Smooth muscle cell (in vitro differentiated cells): Measurements from ENCODE around the gene RPL18A. TPM values are rescaled to one million over a fixed set of nuclear protein-coding genes. Genes with fewer than 3 reads are reported as not detected.

Experiments used
- DNase-seq: peaks from one replicate; lab custom pipeline; 2025; ENCODE audit not compliant: unreplicated experiment; lab: John Stamatoyannopoulos, UW
- H2AFZ ChIP-seq: fragments of 200-600 bp; sonication (generic); 2 replicates; pipeline ENCODE4 v1.6.0; 2016; ENCODE audit warnings: antibody characterized with exemption, low read depth, mild to moderate bottlenecking
- H3F3A ChIP-seq: fragments of 200-600 bp; sonication (generic); 2 replicates; pipeline ENCODE4 v1.6.0; 2017; ENCODE audit warnings: antibody characterized with exemption, low read depth
- H3K27ac ChIP-seq: fragments of 200-600 bp; sonication (generic); 2 replicates; pipeline ENCODE4 v1.5.1; 2016; ENCODE audit warnings: low read depth, mild to moderate bottlenecking
- H3K27me3 ChIP-seq: fragments of 200-600 bp; sonication (generic); 2 replicates; pipeline ENCODE4 v1.6.1; 2016; ENCODE audit warnings: low read depth, mild to moderate bottlenecking
- H3K36me3 ChIP-seq: fragments of 200-600 bp; sonication (generic); 2 replicates; pipeline ENCODE4 v1.5.1; 2016; ENCODE audit warnings: low read depth
- H3K4me1 ChIP-seq: fragments of 200-600 bp; sonication (generic); 2 replicates; pipeline ENCODE4 v1.5.1; 2016; ENCODE audit warnings: low read depth
- H3K4me2 ChIP-seq: fragments of 200-600 bp; sonication (generic); 2 replicates; pipeline ENCODE4 v1.6.0; 2016; ENCODE audit warnings: mild to moderate bottlenecking
- H3K4me3 ChIP-seq: fragments of 200-600 bp; sonication (generic); 2 replicates; pipeline ENCODE4 v1.5.1; 2016; ENCODE audit warnings: mild to moderate bottlenecking
- H3K79me2 ChIP-seq: fragments of 200-600 bp; sonication (generic); 2 replicates; pipeline ENCODE4 v1.6.0; 2016; ENCODE audit warnings: low read depth, mild to moderate bottlenecking
- H3K9ac ChIP-seq: fragments of 200-600 bp; sonication (generic); 2 replicates; pipeline ENCODE4 v1.6.0; 2016; ENCODE audit warnings: low read depth
- H3K9me3 ChIP-seq: fragments of 200-600 bp; sonication (generic); replicated peaks from 2 replicates; pipeline ENCODE4 v1.5.1; 2016; ENCODE audit warnings: low read depth
- H4K20me1 ChIP-seq: fragments of 200-600 bp; sonication (generic); 2 replicates; pipeline ENCODE4 v1.6.0; 2016; ENCODE audit warnings: low read depth
- CTCF ChIP-seq: fragments of 200-600 bp; sonication (generic); IDR thresholded peaks from 2 replicates; pipeline ENCODE4 v1.5.1; 2017; ENCODE audit warnings: borderline replicate concordance, mild to moderate bottlenecking, antibody characterized with exemption; ENCODE audit not compliant: insufficient read depth, poor library complexity, severe bottlenecking
- WGBS: methylation state at CpG from one replicate; pipeline ENCODE4 v1.1.7; 2016; ENCODE audit warnings: low lambda C conversion rate; 5-methylcytosine and 5-hydroxymethylcytosine counted together
- polyA plus RNA-seq: library from polyadenylated mRNA; unstranded; fragments of >200 nt; fragmentation: Nextera tagmentation; extraction: Ambion mirVana; gene quantifications from 2 replicates; pipeline ENCODE4 v1.2.1, GENCODE V29; 2016
- total RNA-seq: library from RNA; depleted of rRNA; stranded (reverse); fragments of >200 nt; gene quantifications from 2 replicates; pipeline ENCODE4 v1.2.3, GENCODE V29; 2014

The RPL18A gene
- total and polyA plus RNA-seq, 2 experiments from 2014 or later = 867 to 1,267 TPM

DNA sequence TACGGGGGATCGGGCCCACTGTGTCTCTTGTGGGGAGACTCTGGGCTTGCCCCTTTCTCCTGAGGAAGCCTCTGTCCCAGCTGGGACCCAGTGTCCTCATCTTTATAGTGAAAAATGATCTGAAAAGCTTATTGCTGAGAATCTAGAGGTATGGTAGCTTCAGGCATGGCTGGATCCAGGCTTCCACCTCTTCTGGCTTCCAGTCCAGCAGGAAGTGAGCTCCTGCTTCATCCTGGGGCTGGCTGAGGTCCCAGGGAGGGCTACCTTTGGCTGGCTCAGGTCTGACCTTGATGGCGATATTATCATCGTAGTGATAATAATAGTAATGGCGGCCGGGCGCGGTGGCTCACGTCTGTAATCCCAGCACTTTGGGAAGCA, 15.0 kb downstream of the RPL18A start:
- no peaks in the 10 kb centered on the region for H3K36me3 ChIP-seq
- H3K4me2 ChIP-seq = no peak overlapping the region
- WGBS = 97% methylated on average over 9 of the region's 9 CpGs
- no peaks in the 10 kb centered on the region for H4K20me1 ChIP-seq
- no peaks in the 10 kb centered on the region for H3F3A ChIP-seq
- H3K27me3 ChIP-seq = peaks cover 47% of the 10 kb centered on the region
- no peaks in the 10 kb centered on the region for H3K4me1 ChIP-seq
- H2AFZ ChIP-seq = no peak overlapping the region
- H3K27ac ChIP-seq = no peak overlapping the region
- no peaks in the 10 kb centered on the region for H3K9me3 ChIP-seq
- no peak overlapping the region for H3K9ac ChIP-seq
- no peaks in the 10 kb centered on the region for H3K79me2 ChIP-seq
- no peak for TF ChIP-seq CTCF
- no peak for DNase-seq
- no peak overlapping the region for H3K4me3 ChIP-seq

GRCh38 chr19:17877696-17878095, 18.0 kb downstream of the RPL18A start:
- Histone ChIP-seq H3K27ac (no peak overlapping the region), H3K36me3 (no peaks in the 10 kb centered on the region), H3K4me3 (no peak overlapping the region), H3K27me3 (peaks cover 22% of the 10 kb centered on the region), H2AFZ (no peak overlapping the region), H3F3A (no peaks in the 10 kb centered on the region), H3K9ac (no peak overlapping the region), H3K9me3 (no peaks in the 10 kb centered on the region), H3K4me1 (no peaks in the 10 kb centered on the region), H3K79me2 (no peaks in the 10 kb centered on the region), H3K4me2 (no peak overlapping the region), H4K20me1 (no peaks in the 10 kb centered on the region)
- WGBS = 92% methylated on average over 16 of the region's 16 CpGs
- TF ChIP-seq CTCF = no peak
- no peak for DNase-seq

GRCh38 chr19:17879466-17879865, 19.8 kb downstream of the RPL18A start:
- Histone ChIP-seq H3K4me1 (no peaks in the 10 kb centered on the region), H3F3A (no peaks in the 10 kb centered on the region), H4K20me1 (no peaks in the 10 kb centered on the region), H3K36me3 (no peaks in the 10 kb centered on the region), H3K4me3 (no peak overlapping the region), H2AFZ (no peak overlapping the region), H3K4me2 (no peak overlapping the region), H3K27me3 (peaks cover 4% of the 10 kb centered on the region), H3K27ac (no peak overlapping the region), H3K9me3 (no peaks in the 10 kb centered on the region), H3K79me2 (no peaks in the 10 kb centered on the region), H3K9ac (no peak overlapping the region)
- no peak for DNase-seq
- no peak for TF ChIP-seq CTCF
- WGBS = 92% methylated on average over 7 of the region's 7 CpGs

- Histone ChIP-seq H3K36me3 (no peaks in the 10 kb centered on the region), H3K4me3 (no peak overlapping the region), H3K79me2 (no peaks in the 10 kb centered on the region), H3K4me1 (no peaks in the 10 kb centered on the region), H3K27ac (no peak overlapping the region), H3K9ac (no peak overlapping the region), H4K20me1 (no peaks in the 10 kb centered on the region), H3F3A (no peaks in the 10 kb centered on the region), H3K9me3 (no peaks in the 10 kb centered on the region), H3K27me3 (no peaks in the 10 kb centered on the region), H2AFZ (no peak overlapping the region), H3K4me2 (no peak overlapping the region)
- 79% methylated on average over 7 of the region's 7 CpGs for WGBS
- DNase-seq = no peak
- no peak for TF ChIP-seq CTCF
Observed at GRCh38 chr19:17881701-17882100, 22.0 kb downstream of the RPL18A start.
